ENCODE measurements around the gene PFDN4. TPM values are rescaled to one million over a fixed set of nuclear protein-coding genes. Genes with fewer than 3 reads are reported as not detected.
"Not testable (repeated sequence)": the region's sequence is repeated elsewhere in the genome, so short reads cannot be mapped to it uniquely, and the experiment has no call there.

Gene PFDN4
- total RNA-seq, 4 donors from 2014 or later: 24.0 to 38.3 (median 31.5) TPM

DNA sequence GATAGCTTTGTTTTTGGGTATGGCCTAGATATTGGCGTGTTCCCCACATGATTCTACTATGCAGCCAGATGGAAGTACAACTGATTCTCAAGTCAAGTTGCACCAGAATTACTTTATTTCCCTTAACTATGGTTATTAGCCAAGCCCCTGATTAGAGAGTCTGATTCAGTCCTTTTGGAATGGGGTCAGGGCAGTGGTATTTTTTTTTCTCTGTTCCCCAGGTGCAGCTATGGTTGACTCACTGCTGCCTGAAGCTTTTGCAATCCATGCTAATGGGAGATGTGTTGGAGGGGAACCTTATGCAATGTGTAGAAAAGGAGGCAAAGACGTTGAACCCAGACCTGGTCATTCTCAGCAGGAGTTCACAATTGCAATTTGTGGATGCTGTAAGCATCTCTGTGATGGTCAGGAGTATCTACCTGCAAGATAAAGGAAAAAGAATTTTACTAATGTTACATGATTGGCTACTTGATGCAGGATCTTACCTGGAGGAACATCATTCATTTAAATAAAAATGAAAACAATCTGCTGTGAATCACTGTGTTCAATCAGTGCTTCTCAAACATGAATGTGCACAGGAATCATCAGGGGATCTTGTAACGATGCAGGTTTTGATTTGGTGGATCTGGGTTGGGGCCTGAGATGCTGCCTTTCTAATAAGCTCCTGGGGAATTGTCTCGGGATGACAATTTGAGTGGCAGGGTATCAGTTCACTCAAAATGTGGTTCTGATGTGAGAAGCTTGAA, 49.4 kb downstream of the PFDN4 start:
- H3K4me3 ChIP-seq (replicated peaks in 1 of 3): no peak overlapping the region
- H3K27me3 ChIP-seq: no peaks in the 10 kb centered on the region
- no peaks in the 10 kb centered on the region for H3K36me3 ChIP-seq
- WGBS, 2 donors: 72 to 74% methylated on average over 4 of the region's 4 CpGs
- DNase-seq: no peak
- no peak overlapping the region for H3K27ac ChIP-seq
- TF ChIP-seq, protein P1, sequence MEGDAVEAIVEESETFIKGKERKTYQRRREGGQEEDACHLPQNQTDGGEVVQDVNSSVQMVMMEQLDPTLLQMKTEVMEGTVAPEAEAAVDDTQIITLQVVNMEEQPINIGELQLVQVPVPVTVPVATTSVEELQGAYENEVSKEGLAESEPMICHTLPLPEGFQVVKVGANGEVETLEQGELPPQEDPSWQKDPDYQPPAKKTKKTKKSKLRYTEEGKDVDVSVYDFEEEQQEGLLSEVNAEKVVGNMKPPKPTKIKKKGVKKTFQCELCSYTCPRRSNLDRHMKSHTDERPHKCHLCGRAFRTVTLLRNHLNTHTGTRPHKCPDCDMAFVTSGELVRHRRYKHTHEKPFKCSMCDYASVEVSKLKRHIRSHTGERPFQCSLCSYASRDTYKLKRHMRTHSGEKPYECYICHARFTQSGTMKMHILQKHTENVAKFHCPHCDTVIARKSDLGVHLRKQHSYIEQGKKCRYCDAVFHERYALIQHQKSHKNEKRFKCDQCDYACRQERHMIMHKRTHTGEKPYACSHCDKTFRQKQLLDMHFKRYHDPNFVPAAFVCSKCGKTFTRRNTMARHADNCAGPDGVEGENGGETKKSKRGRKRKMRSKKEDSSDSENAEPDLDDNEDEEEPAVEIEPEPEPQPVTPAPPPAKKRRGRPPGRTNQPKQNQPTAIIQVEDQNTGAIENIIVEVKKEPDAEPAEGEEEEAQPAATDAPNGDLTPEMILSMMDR (IDR thresholded peaks at IDR 0.05): no peak
- TF ChIP-seq POLR2A (IDR thresholded peaks at IDR 0.05): no peak
- intact Hi-C loops (cut with DNase I): no loop called here
- no peaks in the 10 kb centered on the region for H3K9me3 ChIP-seq
- H3K4me1 ChIP-seq: no peaks in the 10 kb centered on the region

DNA sequence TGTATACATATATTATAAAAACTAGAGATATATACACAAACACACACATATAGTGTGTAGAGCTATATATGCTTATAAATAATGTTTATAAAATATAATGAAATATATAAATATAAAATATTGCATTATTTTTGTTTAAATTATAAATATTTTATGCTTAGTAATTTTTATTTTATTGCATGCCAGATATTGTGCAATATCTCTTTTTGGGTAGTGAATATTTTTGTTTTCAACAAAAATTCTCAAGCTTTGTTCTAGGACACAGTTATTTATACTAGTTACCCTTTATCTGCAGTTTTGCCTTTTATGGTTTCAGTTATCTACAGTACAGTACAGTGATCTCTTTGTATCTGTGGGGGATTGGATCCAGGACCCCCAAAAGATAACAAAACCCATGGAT, 52.2 kb downstream of the PFDN4 start:
- Histone ChIP-seq H3K4me1 (no peaks in the 10 kb centered on the region), H3K27ac (no peak overlapping the region), H3K9me3 (no peaks in the 10 kb centered on the region), H3K4me3 (replicated peaks in 1 of 3) (no peak overlapping the region), H3K36me3 (no peaks in the 10 kb centered on the region), H3K27me3 (no peaks in the 10 kb centered on the region)
- no peak for DNase-seq
- intact Hi-C loops (cut with DNase I): no loop called here
- no peak for TF ChIP-seq POLR2A (IDR thresholded peaks at IDR 0.05)
- TF ChIP-seq, protein P1 (IDR thresholded peaks at IDR 0.05): no peak

DNA sequence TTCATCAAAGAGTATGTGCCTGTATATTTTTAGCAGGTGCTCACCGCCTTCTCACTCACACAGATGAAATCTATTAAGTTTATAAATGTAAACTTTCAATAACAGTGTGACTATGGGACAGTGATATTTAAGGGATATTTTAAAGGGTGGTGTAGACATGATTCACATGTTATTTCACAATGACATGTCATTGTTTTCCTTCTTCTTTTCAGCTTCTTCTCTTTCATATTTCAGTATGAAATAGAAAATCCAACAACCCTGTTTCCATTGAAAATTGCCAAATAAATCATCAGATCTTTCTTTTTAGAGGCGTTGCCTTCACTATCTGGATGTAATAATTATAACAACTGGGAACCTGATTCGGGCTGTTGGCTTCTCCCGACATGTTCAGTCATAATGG, 54.8 kb downstream of the PFDN4 start:
- H3K9me3 ChIP-seq: no peaks in the 10 kb centered on the region
- 79 to 86% methylated on average over 4 of the region's 4 CpGs for WGBS, 2 donors
- H3K4me1 ChIP-seq: no peaks in the 10 kb centered on the region
- no peaks in the 10 kb centered on the region for H3K36me3 ChIP-seq
- DNase-seq: no peak
- no peak overlapping the region for H3K27ac ChIP-seq
- no peak overlapping the region for H3K4me3 ChIP-seq (replicated peaks in 1 of 3)
- H3K27me3 ChIP-seq: no peaks in the 10 kb centered on the region
- intact Hi-C loops (cut with DNase I): no loop called here
- TF ChIP-seq, protein P1 (IDR thresholded peaks at IDR 0.05): no peak
- TF ChIP-seq POLR2A (IDR thresholded peaks at IDR 0.05): no peak

DNA sequence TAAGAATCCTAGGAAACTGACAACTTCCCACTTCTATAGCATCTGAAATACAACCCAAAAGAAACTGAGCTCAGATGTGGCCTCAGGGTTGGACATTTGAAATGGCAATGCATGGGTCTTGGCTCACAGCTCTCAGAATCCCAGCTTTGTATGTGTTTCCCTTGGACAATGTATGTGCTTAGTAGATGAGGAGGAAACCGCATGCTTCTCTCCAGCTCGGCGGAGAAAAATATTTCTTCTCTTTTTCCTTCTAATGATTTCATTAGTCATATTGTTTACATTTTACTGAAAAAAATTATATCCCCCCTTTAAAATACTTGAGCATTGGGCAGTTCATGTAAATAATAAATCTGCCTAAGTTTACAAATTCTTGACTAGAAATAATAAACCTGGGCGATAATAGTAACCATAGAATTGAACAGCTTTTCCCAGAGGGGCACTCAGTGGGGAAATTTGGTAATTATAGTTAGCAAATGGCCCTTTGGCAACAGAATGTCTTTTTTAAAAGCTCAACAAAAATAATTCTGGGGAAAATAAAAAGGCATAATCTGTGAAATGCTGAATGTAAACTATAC, 55.3 kb downstream of the PFDN4 start:
- TF ChIP-seq, protein P1 (IDR thresholded peaks at IDR 0.05): no peak
- no peak for TF ChIP-seq POLR2A (IDR thresholded peaks at IDR 0.05)
- H3K4me1 ChIP-seq: no peaks in the 10 kb centered on the region
- H3K4me3 ChIP-seq (replicated peaks in 1 of 3): no peak overlapping the region
- intact Hi-C loops (cut with DNase I): no loop called here
- WGBS, 2 donors: 69 to 76% methylated on average over 4 of the region's 4 CpGs
- no peaks in the 10 kb centered on the region for H3K36me3 ChIP-seq
- H3K27ac ChIP-seq: no peak overlapping the region
- H3K27me3 ChIP-seq: no peaks in the 10 kb centered on the region
- H3K9me3 ChIP-seq: no peaks in the 10 kb centered on the region
- DNase-seq: no peak

DNA sequence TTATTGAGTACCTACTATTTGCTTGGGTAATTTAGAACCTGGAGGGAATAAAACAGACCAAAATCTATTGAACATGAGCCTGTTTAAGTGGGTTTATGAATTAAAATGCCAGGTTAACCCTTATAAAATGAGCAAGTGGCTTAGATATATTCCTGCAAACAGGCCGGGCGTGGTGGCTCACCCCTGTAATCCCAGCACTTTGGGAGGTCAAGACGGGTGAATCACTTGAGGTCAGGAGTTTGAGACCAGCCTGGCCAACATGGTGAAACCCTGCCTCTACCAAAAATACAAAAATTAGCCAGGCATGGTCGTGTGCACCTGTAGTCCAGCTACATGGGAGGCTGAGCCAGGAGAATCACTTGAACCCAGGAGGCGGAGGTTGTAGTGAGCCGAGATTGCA, 57.9 kb downstream of the PFDN4 start:
- H3K4me1 ChIP-seq; H3K27me3 ChIP-seq; H3K36me3 ChIP-seq; H3K4me3 ChIP-seq (replicated peaks in 1 of 3); DNase-seq; intact Hi-C loops (cut with DNase I); H3K9me3 ChIP-seq; H3K27ac ChIP-seq: not testable (repeated sequence)
- WGBS, 2 donors: 87% methylated on average over 6 of the region's 6 CpGs

Measured in thyroid gland (tissue), 4 donors.